Right atrium auricular region (tissue), 2 donors: ENCODE data around the gene AKT1S1. TPM values are rescaled to one million over a fixed set of nuclear protein-coding genes. Genes with fewer than 3 reads are reported as not detected.
A peak's percentile ranks its signal among the peaks of the same experiment; 100 is the strongest.
"Not testable (repeated sequence)": the region's sequence is repeated elsewhere in the genome, so short reads cannot be mapped to it uniquely, and the experiment has no call there.

Experiments used
- DNase-seq: peaks from one replicate; pipeline ENCODE4 v3.0.0-alpha.2; 2019; ENCODE audit warnings: low spot score
- H3K27ac ChIP-seq, 2 donors: fragments of 200-600 bp; sonication (generic); 1 replicate in 1 of 2; 2 replicates in 1 of 2; pipeline ENCODE4 v1.5.1; 2016 to 2019
- H3K27me3 ChIP-seq, 2 donors: fragments of 200-600 bp; sonication (generic); one replicate each; pipeline versions ENCODE4 v1.5.1 to v1.6.0; 2017 to 2019
- H3K36me3 ChIP-seq: fragments of 200-600 bp; sonication (generic); one replicate; pipeline ENCODE4 v1.5.1; 2016
- H3K4me1 ChIP-seq, 2 donors: fragments of 200-600 bp; sonication (generic); one replicate each; pipeline versions ENCODE4 v1.5.1 to v1.6.0; 2017 to 2019
- H3K4me3 ChIP-seq, 2 donors: fragments of 200-600 bp; sonication (generic); 1 replicate in 1 of 2; 2 replicates in 1 of 2; pipeline ENCODE4 v1.5.1; 2017 to 2019; ENCODE audit warnings: mild to moderate bottlenecking in 1 of 2, moderate library complexity in 1 of 2
- H3K9me3 ChIP-seq, 2 donors: fragments of 200-600 bp; sonication (generic); one replicate each; pipeline ENCODE4 v1.5.1; 2019
- CTCF ChIP-seq, 2 donors: fragments of 200-600 bp; sonication (generic); IDR thresholded peaks; one replicate each; pipeline ENCODE4 v1.5.1; 2019; ENCODE audit warnings: antibody characterized with exemption in 2 of 2
- total RNA-seq, 2 donors: library from RNA; depleted of rRNA; stranded (reverse); fragments of >200 nt; gene quantifications; one replicate each; pipeline ENCODE4 v1.1.0, GENCODE V29; 2016

Gene AKT1S1
- total RNA-seq = 10 to 100 TPM; 20.6 to 25.8 TPM

DNA sequence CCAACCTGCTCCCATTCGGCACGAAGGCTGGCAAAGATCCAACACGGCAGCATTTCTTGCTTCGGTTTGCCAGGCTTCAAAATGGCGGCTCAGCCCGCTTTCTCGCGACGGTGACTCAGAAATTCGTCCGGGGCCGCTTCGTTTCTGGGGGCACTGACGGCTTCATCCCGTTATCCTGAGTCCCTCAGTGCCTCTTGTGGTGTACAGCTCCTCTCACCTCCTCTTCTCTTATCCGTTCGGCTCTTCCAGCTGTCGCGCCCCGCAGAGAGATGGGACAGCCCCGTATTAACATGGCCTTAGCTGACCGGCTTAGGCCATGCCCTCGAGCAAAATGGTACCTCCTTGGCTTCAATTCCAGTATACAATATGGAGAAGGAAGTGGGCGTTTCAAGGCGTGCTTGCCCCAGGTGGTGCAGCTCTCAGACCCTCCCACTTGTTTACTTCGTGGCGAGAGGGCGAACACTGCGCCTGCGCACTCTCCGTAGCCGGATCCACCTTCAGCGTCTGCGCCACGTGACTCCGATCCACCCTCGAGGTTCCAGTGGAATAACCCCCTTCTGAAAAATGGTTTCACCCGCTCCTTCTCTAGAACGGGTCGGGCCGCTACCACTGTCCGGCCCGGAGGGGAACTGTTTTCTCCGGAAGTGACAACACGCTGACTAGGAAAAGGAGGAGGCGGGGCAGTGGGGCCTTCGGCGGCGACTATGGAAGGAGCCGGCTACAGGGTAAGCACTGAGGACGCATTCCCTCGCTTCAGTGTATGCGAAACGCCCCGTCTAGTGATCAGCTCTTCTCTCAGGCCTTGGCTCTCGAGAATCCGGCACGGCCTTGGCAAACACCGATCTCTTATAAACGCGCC lies at the start of gene AKT1S1, which contains the start of gene TBC1D17:
Gene AKT1S1, minus strand, starts transcription at position 336 of the 859 bp plus-strand sequence. CDS start 4,060 bp downstream, outside the sequence.
Gene TBC1D17, plus strand, starts transcription at position 683 of the 859 bp plus-strand sequence. Its CDS starts 22 bp downstream, at position 705.
- peak within 1 kb of the TSS; percentile 90 to 91 for H3K4me3 ChIP-seq

GRCh38 chr19:49926515-49926914 lies 49.4 kb upstream of the AKT1S1 start:
- no peak overlapping the region for H3K4me3 ChIP-seq
- peaks cover 20% of the 10 kb centered on the region for H3K36me3 ChIP-seq
- no peak for DNase-seq
- H3K9me3 ChIP-seq = no peaks in the 10 kb centered on the region
- H3K27ac ChIP-seq = no peak overlapping the region
- no peaks in the 10 kb centered on the region for H3K27me3 ChIP-seq
- no peak for TF ChIP-seq CTCF (IDR thresholded peaks at IDR 0.05)
- peaks cover 0 to 48% of the 10 kb centered on the region in 2 donors for H3K4me1 ChIP-seq

More for the DNA sequence above, at the start of gene AKT1S1, which contains the start of gene TBC1D17:
- TF ChIP-seq CTCF (IDR thresholded peaks at IDR 0.05) = no peak
- Histone ChIP-seq H3K27me3 (no peaks in the 10 kb centered on the region), H3K9me3 (no peaks in the 10 kb centered on the region), H3K4me1 (peaks cover 0 to 28% of the 10 kb centered on the region in 2 donors), H3K36me3 (peaks cover 22% of the 10 kb centered on the region), H3K27ac (peak within 1 kb of the TSS; percentile 98)
- DNase-seq = peak; percentile 100

- no peak for TF ChIP-seq CTCF (IDR thresholded peaks at IDR 0.05)
- H3K27me3 ChIP-seq = no peaks in the 10 kb centered on the region
- H3K27ac ChIP-seq = no peak overlapping the region
- H3K4me1 ChIP-seq = peaks cover 0 to 44% of the 10 kb centered on the region in 2 donors
- H3K36me3 ChIP-seq = peaks cover 20% of the 10 kb centered on the region
- DNase-seq = no peak
- no peaks in the 10 kb centered on the region for H3K9me3 ChIP-seq
- H3K4me3 ChIP-seq = no peak overlapping the region
These were observed 48.3 kb upstream of the AKT1S1 start for GRCh38 chr19:49925486-49925885.

DNA sequence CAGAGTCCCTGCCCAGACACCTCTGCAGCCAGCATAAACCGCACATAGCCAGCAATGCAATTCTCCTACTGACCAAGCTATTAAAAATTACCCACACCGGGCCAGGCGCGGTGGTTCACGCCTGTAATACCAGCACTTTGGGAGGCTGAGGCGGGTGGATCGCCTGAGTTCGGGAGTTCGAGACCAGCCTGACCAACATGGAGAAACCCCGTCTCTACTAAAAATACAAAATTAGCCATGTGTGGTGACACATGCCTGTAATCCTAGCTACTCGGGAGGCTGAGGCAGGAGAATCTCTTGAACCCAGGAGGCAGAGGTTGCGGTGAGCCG lies 47.7 kb upstream of the AKT1S1 start:
- DNase-seq, H3K27me3 ChIP-seq, H3K9me3 ChIP-seq, H3K4me3 ChIP-seq, H3K27ac ChIP-seq: not testable (repeated sequence)
- peaks cover 20% of the 10 kb centered on the region for H3K36me3 ChIP-seq
- H3K4me1 ChIP-seq = peaks cover 0 to 37% of the 10 kb centered on the region in 2 donors

DNA sequence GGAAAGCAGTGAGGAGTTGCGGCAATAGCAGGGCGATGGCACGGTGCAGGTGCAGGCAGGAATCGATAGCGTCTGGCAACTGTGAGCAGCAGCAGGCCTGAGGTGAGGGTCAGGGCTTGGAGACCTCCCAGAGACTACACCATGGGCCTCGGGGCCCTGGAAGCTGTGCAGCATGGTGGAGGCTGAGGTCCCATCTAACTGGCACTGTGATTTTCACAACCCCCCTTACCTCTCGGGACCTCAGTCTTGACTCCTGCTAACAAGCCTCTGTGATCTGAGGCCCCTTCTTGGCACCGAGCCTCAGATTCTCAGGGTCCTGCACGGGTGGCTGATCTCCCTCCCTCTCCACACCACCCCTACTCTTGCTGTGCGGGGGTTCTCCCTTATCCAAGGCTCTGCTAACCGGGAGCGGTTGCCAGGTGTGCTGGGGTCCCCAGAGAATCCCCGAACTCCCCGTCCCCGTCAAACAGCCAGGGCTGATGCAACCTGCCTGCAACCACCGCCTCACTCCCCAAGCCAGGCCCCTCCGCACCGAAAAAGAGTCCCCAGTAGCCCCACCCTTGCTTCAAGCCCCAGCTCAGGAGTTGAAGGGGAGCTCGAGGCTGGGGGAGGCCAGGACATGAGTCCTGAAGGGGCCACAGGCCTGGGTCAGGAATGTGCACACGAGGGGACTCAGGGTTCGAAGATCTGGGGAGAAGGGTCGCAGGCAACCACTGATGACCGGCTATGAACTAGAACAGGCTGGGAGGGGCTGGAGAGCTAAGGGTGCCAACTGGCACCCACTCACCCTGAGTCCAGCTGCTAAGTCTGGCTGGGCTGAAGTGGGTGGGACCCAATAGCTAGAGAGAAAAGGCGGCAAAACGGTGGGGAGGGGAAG lies 47.1 kb upstream of the AKT1S1 start:
- Histone ChIP-seq H3K36me3 (peaks cover 20% of the 10 kb centered on the region), H3K4me3 (no peak overlapping the region), H3K27ac (no peak overlapping the region), H3K4me1 (peaks cover 0 to 35% of the 10 kb centered on the region in 2 donors), H3K27me3 (no peaks in the 10 kb centered on the region), H3K9me3 (no peaks in the 10 kb centered on the region)
- no peak for TF ChIP-seq CTCF (IDR thresholded peaks at IDR 0.05)
- no peak for DNase-seq
